ENCODE data around the gene GFAP. TPM values are rescaled to one million over a fixed set of nuclear protein-coding genes. Genes with fewer than 3 reads are reported as not detected.

The GFAP gene
- total and polyA plus RNA-seq, 2 experiments from 2014 or later: 0.10 TPM; not detected in 1

DNA sequence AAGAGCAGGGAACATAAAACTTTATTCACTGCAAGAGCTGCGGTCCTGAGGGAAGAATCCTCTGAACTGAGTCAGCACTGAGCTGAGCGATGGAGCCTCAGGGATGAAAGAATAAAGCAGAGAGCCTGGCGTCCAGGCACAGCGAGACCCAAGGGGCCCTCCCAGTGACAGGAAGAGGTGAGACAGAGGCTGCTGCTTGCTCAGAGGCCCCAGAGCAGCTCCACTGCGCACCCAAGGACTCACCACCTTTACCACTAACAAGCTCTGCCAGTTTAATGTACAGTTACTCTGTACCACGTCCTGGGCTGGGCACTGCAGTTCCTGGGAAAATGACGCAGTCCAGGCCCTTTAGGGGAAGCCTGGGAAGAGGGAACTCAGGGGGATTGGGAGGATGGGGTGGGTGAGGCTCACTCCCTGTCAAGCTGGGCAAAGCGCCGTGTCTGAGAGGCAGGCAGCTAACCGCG, 5.6 kb downstream of the GFAP start:
- Histone ChIP-seq H3K36me3 (replicated peaks; ENCODE audit: insufficient read depth, low read depth) (no peaks in the 10 kb centered on the region), H3K4me2 (no peak overlapping the region), H2AFZ (no peak overlapping the region), H3K4me3 (no peak overlapping the region), H3K9me3 (ENCODE audit: low read depth) (no peaks in the 10 kb centered on the region), H4K20me1 (ENCODE audit: insufficient read depth, poor library complexity, severe bottlenecking) (no peaks in the 10 kb centered on the region), H3K27me3 (peaks cover 4% of the 10 kb centered on the region), H3K27ac (no peak overlapping the region), H3K4me1 (ENCODE audit: insufficient read depth) (peaks cover 20% of the 10 kb centered on the region), H3K79me2 (no peaks in the 10 kb centered on the region), H3K9me2 (replicated peaks; ENCODE audit: insufficient read depth) (no peaks in the 10 kb centered on the region)
- TF ChIP-seq EZH2phosphoT487 (IDR thresholded peaks at IDR 0.05; ENCODE audit: low read depth, severe bottlenecking, unreplicated experiment) (no peak), EZH2 (IDR thresholded peaks at IDR 0.05; ENCODE audit: borderline replicate concordance) (no peak)
- TF ChIP-seq, protein P1, sequence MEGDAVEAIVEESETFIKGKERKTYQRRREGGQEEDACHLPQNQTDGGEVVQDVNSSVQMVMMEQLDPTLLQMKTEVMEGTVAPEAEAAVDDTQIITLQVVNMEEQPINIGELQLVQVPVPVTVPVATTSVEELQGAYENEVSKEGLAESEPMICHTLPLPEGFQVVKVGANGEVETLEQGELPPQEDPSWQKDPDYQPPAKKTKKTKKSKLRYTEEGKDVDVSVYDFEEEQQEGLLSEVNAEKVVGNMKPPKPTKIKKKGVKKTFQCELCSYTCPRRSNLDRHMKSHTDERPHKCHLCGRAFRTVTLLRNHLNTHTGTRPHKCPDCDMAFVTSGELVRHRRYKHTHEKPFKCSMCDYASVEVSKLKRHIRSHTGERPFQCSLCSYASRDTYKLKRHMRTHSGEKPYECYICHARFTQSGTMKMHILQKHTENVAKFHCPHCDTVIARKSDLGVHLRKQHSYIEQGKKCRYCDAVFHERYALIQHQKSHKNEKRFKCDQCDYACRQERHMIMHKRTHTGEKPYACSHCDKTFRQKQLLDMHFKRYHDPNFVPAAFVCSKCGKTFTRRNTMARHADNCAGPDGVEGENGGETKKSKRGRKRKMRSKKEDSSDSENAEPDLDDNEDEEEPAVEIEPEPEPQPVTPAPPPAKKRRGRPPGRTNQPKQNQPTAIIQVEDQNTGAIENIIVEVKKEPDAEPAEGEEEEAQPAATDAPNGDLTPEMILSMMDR (IDR thresholded peaks at IDR 0.05; ENCODE audit: poor library complexity): no peak
- DNase-seq (ENCODE audit: low spot score): peak; percentile 24
- WGBS (ENCODE audit: low lambda C conversion rate, missing lambda C conversion rate): 72% methylated on average over 10 of the region's 11 CpGs

GRCh38 chr17:44908761-44909326, 6.5 kb downstream of the GFAP start:
- no peak overlapping the region for H2AFZ ChIP-seq
- no peak overlapping the region for H3K4me3 ChIP-seq
- H3K9me3 ChIP-seq (ENCODE audit: low read depth): no peaks in the 10 kb centered on the region
- no peaks in the 10 kb centered on the region for H3K79me2 ChIP-seq
- peaks cover 21% of the 10 kb centered on the region for H3K4me1 ChIP-seq (ENCODE audit: insufficient read depth)
- no peak for DNase-seq (ENCODE audit: low spot score)
- H3K4me2 ChIP-seq: no peak overlapping the region
- H3K9me2 ChIP-seq (replicated peaks; ENCODE audit: insufficient read depth): no peaks in the 10 kb centered on the region
- TF ChIP-seq EZH2phosphoT487 (IDR thresholded peaks at IDR 0.05; ENCODE audit: low read depth, severe bottlenecking, unreplicated experiment) (no peak), EZH2 (IDR thresholded peaks at IDR 0.05; ENCODE audit: borderline replicate concordance) (no peak)
- TF ChIP-seq, protein P1 (IDR thresholded peaks at IDR 0.05; ENCODE audit: poor library complexity): no peak
- no peaks in the 10 kb centered on the region for H3K36me3 ChIP-seq (replicated peaks; ENCODE audit: insufficient read depth, low read depth)
- no peaks in the 10 kb centered on the region for H4K20me1 ChIP-seq (ENCODE audit: insufficient read depth, poor library complexity, severe bottlenecking)
- WGBS (ENCODE audit: low lambda C conversion rate, missing lambda C conversion rate): 90% methylated on average over 10 of the region's 10 CpGs
- H3K27ac ChIP-seq: no peak overlapping the region
- peaks cover 4% of the 10 kb centered on the region for H3K27me3 ChIP-seq

- no peak overlapping the region for H2AFZ ChIP-seq
- no peaks in the 10 kb centered on the region for H3K9me3 ChIP-seq (ENCODE audit: low read depth)
- peaks cover 4% of the 10 kb centered on the region for H3K27me3 ChIP-seq
- H3K4me2 ChIP-seq: no peak overlapping the region
- H3K27ac ChIP-seq: no peak overlapping the region
- no peaks in the 10 kb centered on the region for H4K20me1 ChIP-seq (ENCODE audit: insufficient read depth, poor library complexity, severe bottlenecking)
- H3K36me3 ChIP-seq (replicated peaks; ENCODE audit: insufficient read depth, low read depth): no peaks in the 10 kb centered on the region
- H3K79me2 ChIP-seq: no peaks in the 10 kb centered on the region
- H3K4me3 ChIP-seq: no peak overlapping the region
- no peak for DNase-seq (ENCODE audit: low spot score)
- no peaks in the 10 kb centered on the region for H3K9me2 ChIP-seq (replicated peaks; ENCODE audit: insufficient read depth)
- WGBS (ENCODE audit: low lambda C conversion rate, missing lambda C conversion rate): 94% methylated on average over 11 of the region's 11 CpGs
- peaks cover 21% of the 10 kb centered on the region for H3K4me1 ChIP-seq (ENCODE audit: insufficient read depth)
- no peak for TF ChIP-seq EZH2phosphoT487 (IDR thresholded peaks at IDR 0.05; ENCODE audit: low read depth, severe bottlenecking, unreplicated experiment)
- TF ChIP-seq, protein P1 (IDR thresholded peaks at IDR 0.05; ENCODE audit: poor library complexity): no peak
- TF ChIP-seq EZH2 (IDR thresholded peaks at IDR 0.05; ENCODE audit: borderline replicate concordance): no peak
Observed at GRCh38 chr17:44907729-44908470, 7.4 kb downstream of the GFAP start.
